Testis (tissue), 2 donors: ENCODE results near the gene AGPAT2.

Experiments used
- CTCF ChIP-seq, 3 experiments: fragments of 450-650 bp in 2 of 3; fragments of 200-600 bp in 1 of 3; sonication (generic) in 1 of 3; IDR thresholded peaks; one replicate each; pipeline ENCODE4 v1.5.1; 2016 to 2019; ENCODE audit warnings: antibody characterized with exemption in 3 of 3, mild to moderate bottlenecking in 2 of 3, moderate library complexity in 1 of 3
- POLR2A ChIP-seq: fragments of 450-650 bp; IDR thresholded peaks from one replicate; pipeline ENCODE4 v1.6.1; 2017; ENCODE audit warnings: antibody characterized with exemption, mild to moderate bottlenecking, moderate library complexity

- TF ChIP-seq CTCF (IDR thresholded peaks at IDR 0.05) (no peak), POLR2A (no peak)
Observed at GRCh38 chr9:136682710-136683109, 4.5 kb downstream of the AGPAT2 start.
